ENCODE data around the gene CSRNP3.

The CSRNP3 gene

DNA sequence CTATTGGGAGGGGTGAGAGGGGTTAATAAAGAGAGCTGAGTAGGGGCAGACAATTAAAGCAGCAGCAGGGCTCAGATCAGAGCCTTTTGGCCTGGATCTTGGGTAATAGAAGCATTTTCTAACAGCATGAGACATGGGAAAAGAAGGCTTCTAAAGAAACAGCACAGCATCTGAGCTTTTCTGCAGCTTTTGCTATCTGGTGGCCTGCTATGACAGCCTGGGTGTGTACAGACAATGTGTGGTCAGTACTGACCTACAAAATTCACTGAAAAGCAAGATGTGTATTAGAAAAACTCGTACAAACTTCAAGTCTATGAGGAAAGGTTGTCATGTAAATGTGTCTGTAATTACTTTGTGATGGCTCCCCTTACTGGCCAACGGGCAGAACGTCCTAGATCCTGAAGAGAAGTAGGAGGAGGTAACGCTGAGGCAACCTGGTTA lies 229.0 kb downstream of the CSRNP3 start:
- peak; percentile 60 for TF ChIP-seq CTCF (IDR thresholded peaks at IDR 0.05; ENCODE audit: low read depth, low read length, missing control alignments)
- H3K4me3 ChIP-seq (replicated peaks; ENCODE audit: low read depth, low read length): no peak overlapping the region
- peak; percentile 33 for DNase-seq (ENCODE audit: extremely low read depth, low read depth)

DNA sequence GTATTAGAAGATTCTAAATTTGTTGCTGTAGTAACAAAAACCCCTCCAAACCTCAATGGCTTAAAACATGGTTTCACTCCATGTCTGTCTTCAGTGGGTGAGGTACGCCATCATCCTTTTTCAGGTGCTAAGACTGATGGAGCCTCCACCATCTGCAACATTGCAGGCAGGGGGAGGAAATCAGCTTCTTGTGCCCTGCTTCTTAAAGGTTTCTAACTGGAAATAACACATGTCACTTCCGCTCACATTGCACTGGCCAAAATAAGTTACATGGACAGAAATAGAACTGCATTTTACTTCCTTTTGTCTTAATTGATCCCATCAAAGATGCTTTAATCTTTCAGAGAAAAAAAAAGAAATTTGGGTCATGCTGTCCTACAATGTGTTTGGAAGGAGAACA lies 230.4 kb downstream of the CSRNP3 start:
- TF ChIP-seq CTCF (IDR thresholded peaks at IDR 0.05; ENCODE audit: low read depth, low read length, missing control alignments): no peak
- DNase-seq (ENCODE audit: extremely low read depth, low read depth): no peak
- H3K4me3 ChIP-seq (replicated peaks; ENCODE audit: low read depth, low read length): no peak overlapping the region

DNA sequence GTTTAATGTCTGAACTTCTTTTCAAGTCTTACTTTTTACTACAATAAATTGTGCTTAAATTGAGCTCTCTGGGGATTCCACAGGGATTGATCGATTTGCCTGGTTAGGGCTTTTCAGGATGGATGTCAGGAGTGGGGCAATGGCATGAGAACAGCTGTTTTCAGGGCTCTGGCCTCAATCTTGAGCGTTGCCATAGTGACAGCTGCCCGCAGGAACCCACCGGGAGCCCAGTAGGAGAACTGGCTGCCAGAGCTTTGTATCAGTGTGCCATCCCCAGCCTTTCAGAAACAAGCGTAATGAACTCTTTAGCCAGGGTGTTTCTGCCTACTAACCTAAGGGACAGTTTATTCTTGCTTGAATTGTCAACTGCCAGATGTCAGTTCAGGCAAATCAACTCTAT lies 231.0 kb downstream of the CSRNP3 start:
- DNase-seq (ENCODE audit: extremely low read depth, low read depth): no peak
- TF ChIP-seq CTCF (IDR thresholded peaks at IDR 0.05; ENCODE audit: low read depth, low read length, missing control alignments): no peak
- no peak overlapping the region for H3K4me3 ChIP-seq (replicated peaks; ENCODE audit: low read depth, low read length)

DNA sequence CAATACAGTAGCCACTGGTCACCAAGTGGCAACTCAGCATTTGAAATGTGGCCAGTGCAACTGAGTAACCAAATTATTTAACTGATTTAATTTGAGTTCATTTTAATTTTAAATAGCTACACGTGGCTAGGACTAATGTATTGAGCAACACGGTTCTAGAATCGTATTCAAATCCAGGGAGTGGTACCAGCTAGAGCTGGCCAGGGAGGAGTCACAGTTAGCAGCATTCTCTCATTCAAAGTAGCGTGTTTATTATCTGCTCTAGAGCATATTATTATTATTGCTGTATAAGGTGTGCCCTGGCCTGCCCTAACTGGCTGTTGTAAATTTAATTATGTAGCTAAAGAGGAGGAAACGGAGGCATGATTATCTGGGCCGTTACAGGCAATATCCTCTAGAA lies 231.6 kb downstream of the CSRNP3 start:
- TF ChIP-seq CTCF (IDR thresholded peaks at IDR 0.05; ENCODE audit: low read depth, low read length, missing control alignments): no peak
- no peak for DNase-seq (ENCODE audit: extremely low read depth, low read depth)
- H3K4me3 ChIP-seq (replicated peaks; ENCODE audit: low read depth, low read length): no peak overlapping the region

DNA sequence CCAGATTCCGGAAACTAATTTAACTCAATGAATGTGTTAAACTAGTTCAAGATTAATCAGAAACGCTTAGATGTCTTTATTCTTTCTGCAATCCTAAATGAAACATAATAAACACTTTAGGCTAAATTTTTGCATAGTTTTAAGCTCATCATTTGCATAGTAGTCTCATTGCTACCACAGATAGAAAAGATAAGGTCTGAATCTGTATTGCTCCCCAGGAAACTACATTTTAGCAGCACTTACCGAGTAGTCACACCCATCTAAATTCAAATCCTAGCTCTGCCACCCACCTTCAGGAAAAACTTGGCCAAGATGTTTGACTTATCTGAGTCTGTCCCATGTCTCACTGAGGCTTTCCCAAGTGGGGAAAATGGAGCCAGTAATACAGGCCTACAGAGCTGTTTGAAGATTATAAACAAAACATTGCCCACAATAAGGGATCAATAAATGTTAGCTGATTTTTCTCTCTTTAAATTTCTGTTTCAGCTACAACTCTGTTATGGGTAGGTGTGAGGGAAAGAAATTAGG lies 237.5 kb downstream of the CSRNP3 start:
- no peak for DNase-seq (ENCODE audit: extremely low read depth, low read depth)
- H3K4me3 ChIP-seq (replicated peaks; ENCODE audit: low read depth, low read length): no peak overlapping the region
- no peak for TF ChIP-seq CTCF (IDR thresholded peaks at IDR 0.05; ENCODE audit: low read depth, low read length, missing control alignments)

GRCh38 chr2:165716091-165716490 lies 246.6 kb downstream of the CSRNP3 start:
- no peak overlapping the region for H3K4me3 ChIP-seq (replicated peaks; ENCODE audit: low read depth, low read length)
- no peak for TF ChIP-seq CTCF (IDR thresholded peaks at IDR 0.05; ENCODE audit: low read depth, low read length, missing control alignments)
- no peak for DNase-seq (ENCODE audit: extremely low read depth, low read depth)

DNA sequence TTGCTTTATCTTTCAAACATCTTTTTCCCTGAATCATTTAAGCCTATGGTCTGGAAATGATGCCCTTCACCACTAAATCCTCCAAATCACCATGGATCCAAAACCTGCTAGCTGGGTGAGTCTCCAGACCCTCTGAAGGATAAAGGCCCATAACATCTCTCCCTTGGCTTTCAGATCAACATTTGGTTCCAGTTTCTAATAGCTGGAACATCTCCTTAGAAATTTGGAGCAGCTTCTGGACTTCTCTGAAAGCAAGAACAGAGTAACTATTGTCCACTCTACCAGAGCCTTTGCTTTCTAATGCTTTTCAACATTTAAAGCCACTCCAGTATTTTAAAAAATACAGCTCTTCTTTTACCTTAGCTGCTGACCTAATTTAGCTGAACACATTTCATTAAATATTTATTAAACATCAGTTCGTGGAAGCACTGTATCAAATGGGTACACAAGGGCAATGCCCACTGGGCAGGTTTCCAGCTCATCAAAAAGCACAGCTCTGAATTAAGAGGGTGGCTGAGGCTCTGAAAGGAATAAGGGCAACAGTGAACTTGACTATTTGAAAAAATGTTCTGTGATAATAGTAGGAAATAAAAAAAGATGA lies 249.2 kb downstream of the CSRNP3 start:
- no peak for TF ChIP-seq CTCF (IDR thresholded peaks at IDR 0.05; ENCODE audit: low read depth, low read length, missing control alignments)
- DNase-seq (ENCODE audit: extremely low read depth, low read depth): no peak
- no peak overlapping the region for H3K4me3 ChIP-seq (replicated peaks; ENCODE audit: low read depth, low read length)

Data from HFF-Myc (cell line).